HepG2 (cell line): Measurements from ENCODE around the gene TRIM7.

ENCODE experiments used
- MYC ChIP-seq: sonication (generic); formaldehyde crosslinking; IDR thresholded peaks from 2 replicates; pipeline ENCODE4 v1.9.0; 2021; ENCODE audit warnings: missing genetic modification reagents, borderline replicate concordance
- MYNN ChIP-seq: sonication (generic); formaldehyde crosslinking; IDR thresholded peaks from 2 replicates; pipeline ENCODE4 v1.4.0; 2020; ENCODE audit warnings: mild to moderate bottlenecking, low read depth, missing genetic modification reagents

DNA sequence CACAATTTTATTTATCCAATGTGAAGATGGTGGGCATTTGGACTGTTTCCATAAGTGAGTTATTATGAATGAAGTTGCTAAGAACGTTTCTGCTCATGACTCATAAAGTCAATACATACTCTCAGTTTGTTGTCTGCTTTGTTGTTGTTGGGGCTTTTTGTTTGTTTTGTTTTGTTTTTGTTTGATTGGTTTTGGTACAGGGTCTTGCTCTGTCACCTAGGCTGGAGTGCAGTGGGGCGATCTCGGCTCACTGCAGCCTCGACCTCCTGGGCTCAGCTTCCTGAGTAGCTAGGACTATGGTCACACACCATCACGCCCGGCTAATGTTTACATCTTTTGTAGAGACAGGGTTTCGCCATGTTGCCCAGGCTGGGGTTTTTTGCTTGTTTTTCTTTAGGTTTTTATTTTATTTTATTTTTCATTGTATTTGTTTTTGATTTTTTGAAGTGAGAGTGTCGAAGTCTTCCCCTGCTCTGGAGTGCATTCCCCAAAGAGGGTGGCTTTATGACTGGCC, 18.0 kb downstream of the TRIM7 start:
- TF ChIP-seq MYNN (CRISPR knock-in tag) (no peak), MYC (CRISPR knock-in tag) (no peak)
